ENCODE results near the gene MECP2. TPM values are rescaled to one million over a fixed set of nuclear protein-coding genes. Genes with fewer than 3 reads are reported as not detected.

MECP2 gene
- total and polyA plus RNA-seq, 7 donors: 27.6 to 54.4 (median 35.5) TPM

GRCh38 chrX:154120567-154120966, 23.1 kb upstream of the MECP2 start:
- H3K4me3 ChIP-seq: no peak overlapping the region
- no peaks in the 10 kb centered on the region for H3K4me1 ChIP-seq
- TF ChIP-seq CTCF (IDR thresholded peaks at IDR 0.05): no peak
- peaks cover 0 to 21% (median 0%) of the 10 kb centered on the region in 3 donors for H3K27me3 ChIP-seq (ENCODE audit: insufficient read depth in 3 of 3, low read length in 2 of 3)
- H3K27ac ChIP-seq: no peak overlapping the region
- no peaks in the 10 kb centered on the region for H3K9me3 ChIP-seq
- no peaks in the 10 kb centered on the region for H3K36me3 ChIP-seq (ENCODE audit: insufficient read depth in 1 of 2, low read depth in 1 of 2)
- intact Hi-C loops (cut with DNase I): no loop called here
- WGBS, 3 donors: 86 to 92% (median 90%) methylated on average over 3 of the region's 3 CpGs
- ATAC-seq (no peak), DNase-seq (no peak)

- intact Hi-C loops (cut with DNase I): no loop called here
- Histone ChIP-seq H3K27me3 (ENCODE audit: insufficient read depth in 3 of 3, low read length in 2 of 3) (peaks cover 0 to 26% (median 0%) of the 10 kb centered on the region in 3 donors), H3K27ac (no peak overlapping the region), H3K36me3 (ENCODE audit: insufficient read depth in 1 of 2, low read depth in 1 of 2) (no peaks in the 10 kb centered on the region), H3K4me3 (no peak overlapping the region), H3K9me3 (no peaks in the 10 kb centered on the region), H3K4me1 (no peaks in the 10 kb centered on the region)
- WGBS, 3 donors: 76 to 95% (median 93%) methylated on average over 6 of the region's 6 CpGs
- ATAC-seq (no peak), DNase-seq (no peak)
- no peak for TF ChIP-seq CTCF (IDR thresholded peaks at IDR 0.05)
These were observed 20.0 kb upstream of the MECP2 start for GRCh38 chrX:154117566-154117965.

GRCh38 chrX:154116426-154117211, 19.1 kb upstream of the MECP2 start:
- H3K4me3 ChIP-seq: no peak overlapping the region
- H3K4me1 ChIP-seq: no peaks in the 10 kb centered on the region
- peaks cover 0 to 17% (median 0%) of the 10 kb centered on the region in 3 donors for H3K27me3 ChIP-seq (ENCODE audit: insufficient read depth in 3 of 3, low read length in 2 of 3)
- DNase-seq (no peak), ATAC-seq (no peak)
- 55 to 66% (median 64%) methylated on average over 16 to 19 of the region's 19 CpGs for WGBS, 3 donors
- no peak for TF ChIP-seq CTCF (IDR thresholded peaks at IDR 0.05)
- intact Hi-C loops (cut with DNase I): no loop called here
- H3K36me3 ChIP-seq (ENCODE audit: insufficient read depth in 1 of 2, low read depth in 1 of 2): no peaks in the 10 kb centered on the region
- no peak overlapping the region for H3K27ac ChIP-seq
- H3K9me3 ChIP-seq: no peaks in the 10 kb centered on the region

GRCh38 chrX:154115750-154116149, 18.2 kb upstream of the MECP2 start:
- Histone ChIP-seq H3K27me3 (ENCODE audit: insufficient read depth in 3 of 3, low read length in 2 of 3) (peaks cover 0 to 13% (median 0%) of the 10 kb centered on the region in 3 donors), H3K9me3 (no peaks in the 10 kb centered on the region), H3K36me3 (ENCODE audit: insufficient read depth in 1 of 2, low read depth in 1 of 2) (no peaks in the 10 kb centered on the region), H3K4me3 (no peak overlapping the region), H3K27ac (no peak overlapping the region), H3K4me1 (no peaks in the 10 kb centered on the region)
- DNase-seq (no peak), ATAC-seq (no peak)
- WGBS, 3 donors: 77 to 96% (median 91%) methylated on average over 5 of the region's 5 CpGs
- TF ChIP-seq CTCF (IDR thresholded peaks at IDR 0.05): no peak
- intact Hi-C loops (cut with DNase I): no loop called here

Data from psoas muscle (tissue), 8 donors.